ENCODE data around the gene ELOA.

ELOA gene

GRCh38 chr1:23752909-23753308 is 9.6 kb downstream of the ELOA start:
- no peak for TF ChIP-seq MAX (IDR thresholded peaks at IDR 0.05)
- TF ChIP-seq CREB1 (IDR thresholded peaks at IDR 0.05; ENCODE audit: low read depth), result no peak
- TF ChIP-seq NFIC (IDR thresholded peaks at IDR 0.05), result no peak
- no peak for TF ChIP-seq USF1 (IDR thresholded peaks at IDR 0.05)
- no peak for TF ChIP-seq TAF1 (IDR thresholded peaks at IDR 0.05; ENCODE audit: low read depth)

- TF ChIP-seq RAD21 (IDR thresholded peaks at IDR 0.05; ENCODE audit: low read depth) (no peak), TAF1 (IDR thresholded peaks at IDR 0.05; ENCODE audit: low read depth) (no peak), NFIC (IDR thresholded peaks at IDR 0.05) (no peak), EGR1 (IDR thresholded peaks at IDR 0.05) (no peak), YY1 (IDR thresholded peaks at IDR 0.05; ENCODE audit: low read depth) (no peak), CREB1 (IDR thresholded peaks at IDR 0.05; ENCODE audit: low read depth) (no peak), MAX (IDR thresholded peaks at IDR 0.05) (no peak), REST (IDR thresholded peaks at IDR 0.05; ENCODE audit: low read depth) (no peak), FOXM1 (IDR thresholded peaks at IDR 0.05; ENCODE audit: borderline replicate concordance, low read depth) (no peak), EP300 (IDR thresholded peaks at IDR 0.05; ENCODE audit: borderline replicate concordance) (no peak), TCF12 (IDR thresholded peaks at IDR 0.05; ENCODE audit: low read depth) (no peak), USF1 (IDR thresholded peaks at IDR 0.05) (no peak)
These were observed 13.4 kb downstream of the ELOA start for GRCh38 chr1:23756676-23757075.

- TF ChIP-seq REST (IDR thresholded peaks at IDR 0.05; ENCODE audit: low read depth), result no peak
- TF ChIP-seq CREB1 (IDR thresholded peaks at IDR 0.05; ENCODE audit: low read depth), result no peak
- no peak for TF ChIP-seq RAD21 (IDR thresholded peaks at IDR 0.05; ENCODE audit: low read depth)
- TF ChIP-seq NFIC (IDR thresholded peaks at IDR 0.05), result no peak
- TF ChIP-seq MAX (IDR thresholded peaks at IDR 0.05), result no peak
- no peak for TF ChIP-seq USF1 (IDR thresholded peaks at IDR 0.05)
- TF ChIP-seq CEBPB (IDR thresholded peaks at IDR 0.05), result no peak
- no peak for TF ChIP-seq ZBTB7A (IDR thresholded peaks at IDR 0.05; ENCODE audit: low read depth)
- no peak for TF ChIP-seq FOXM1 (IDR thresholded peaks at IDR 0.05; ENCODE audit: borderline replicate concordance, low read depth)
- no peak for TF ChIP-seq EGR1 (IDR thresholded peaks at IDR 0.05)
- TF ChIP-seq TCF12 (IDR thresholded peaks at IDR 0.05; ENCODE audit: low read depth), result no peak
- TF ChIP-seq YY1 (IDR thresholded peaks at IDR 0.05; ENCODE audit: low read depth), result no peak
- TF ChIP-seq TAF1 (IDR thresholded peaks at IDR 0.05; ENCODE audit: low read depth), result no peak
- no peak for TF ChIP-seq EP300 (IDR thresholded peaks at IDR 0.05; ENCODE audit: borderline replicate concordance)
- TF ChIP-seq TEAD4 (IDR thresholded peaks at IDR 0.05), result no peak
These were observed 14.5 kb downstream of the ELOA start for GRCh38 chr1:23757812-23758211.

- TF ChIP-seq EGR1 (IDR thresholded peaks at IDR 0.05) (no peak), YY1 (IDR thresholded peaks at IDR 0.05; ENCODE audit: low read depth) (no peak), CREB1 (IDR thresholded peaks at IDR 0.05; ENCODE audit: low read depth) (no peak), CEBPB (IDR thresholded peaks at IDR 0.05) (no peak), NFIC (IDR thresholded peaks at IDR 0.05) (no peak), MAX (IDR thresholded peaks at IDR 0.05) (no peak), EP300 (IDR thresholded peaks at IDR 0.05; ENCODE audit: borderline replicate concordance) (no peak), USF1 (IDR thresholded peaks at IDR 0.05) (no peak), FOXM1 (IDR thresholded peaks at IDR 0.05; ENCODE audit: borderline replicate concordance, low read depth) (no peak)
These were observed 16.0 kb downstream of the ELOA start for GRCh38 chr1:23759277-23759676.

GRCh38 chr1:23763041-23763577 is 19.8 kb downstream of the ELOA start:
- TF ChIP-seq MAX (IDR thresholded peaks at IDR 0.05) (no peak), REST (IDR thresholded peaks at IDR 0.05; ENCODE audit: low read depth) (no peak), USF1 (IDR thresholded peaks at IDR 0.05) (no peak), TCF12 (IDR thresholded peaks at IDR 0.05; ENCODE audit: low read depth) (no peak), EP300 (IDR thresholded peaks at IDR 0.05; ENCODE audit: borderline replicate concordance) (no peak), YY1 (IDR thresholded peaks at IDR 0.05; ENCODE audit: low read depth) (no peak), NFIC (IDR thresholded peaks at IDR 0.05) (no peak), CREB1 (IDR thresholded peaks at IDR 0.05; ENCODE audit: low read depth) (no peak), TEAD4 (IDR thresholded peaks at IDR 0.05) (no peak), CEBPB (IDR thresholded peaks at IDR 0.05) (no peak), RAD21 (IDR thresholded peaks at IDR 0.05; ENCODE audit: low read depth) (no peak), FOXM1 (IDR thresholded peaks at IDR 0.05; ENCODE audit: borderline replicate concordance, low read depth) (no peak), EGR1 (IDR thresholded peaks at IDR 0.05) (no peak), TAF1 (IDR thresholded peaks at IDR 0.05; ENCODE audit: low read depth) (no peak), ZBTB7A (IDR thresholded peaks at IDR 0.05; ENCODE audit: low read depth) (no peak)
